GM12891 (cell line): ENCODE data around the gene ARHGAP40.

Experiments used
- DNase-seq: peaks from one replicate; pipeline ENCODE4 v3.0.0; 2011; ENCODE audit warnings: low spot score; ENCODE audit not compliant: insufficient read length
- FAIRE-seq: peaks from 2 replicates; lab custom pipeline; 2011; peaks lifted over from hg19 to GRCh38; lab: Jason Lieb, UNC
- PAX5 ChIP-seq: IDR thresholded peaks from 2 replicates; pipeline ENCODE4 v1.6.1; 2011; ENCODE audit warnings: low read length, moderate library complexity, mild to moderate bottlenecking; ENCODE audit not compliant: insufficient read depth, severe bottlenecking
- POLR2A ChIP-seq: IDR thresholded peaks from 2 replicates; pipeline ENCODE4 v1.6.1; 2011; ENCODE audit warnings: low read depth, low read length, control low read depth
- POLR2AphosphoS5 ChIP-seq: IDR thresholded peaks from 2 replicates; pipeline ENCODE4 v1.6.1; 2011; ENCODE audit warnings: low read depth, low read length, control low read depth
- POU2F2 ChIP-seq: IDR thresholded peaks from 2 replicates; pipeline ENCODE4 v1.6.1; 2011; ENCODE audit warnings: low read depth, mild to moderate bottlenecking, control low read depth, low read length, moderate library complexity
- SPI1 ChIP-seq: IDR thresholded peaks from 2 replicates; pipeline ENCODE4 v1.6.1; 2011; ENCODE audit warnings: low read depth, low read length, control low read depth
- TAF1 ChIP-seq: IDR thresholded peaks from 2 replicates; pipeline ENCODE4 v1.6.1; 2011; ENCODE audit warnings: low read depth, low read length, control low read depth

Gene ARHGAP40

GRCh38 chr20:38615283-38615682 lies 13.7 kb downstream of the ARHGAP40 start:
- TF ChIP-seq SPI1 (no peak), POLR2AphosphoS5 (no peak), POU2F2 (no peak), POLR2A (no peak), TAF1 (no peak), PAX5 (no peak)

GRCh38 chr20:38616457-38616856 lies 14.8 kb downstream of the ARHGAP40 start:
- DNase-seq (no peak), FAIRE-seq (no peak)
- TF ChIP-seq SPI1: no peak
- TF ChIP-seq PAX5: no peak
- no peak for TF ChIP-seq POLR2A
- no peak for TF ChIP-seq POLR2AphosphoS5
- TF ChIP-seq POU2F2: no peak
- TF ChIP-seq TAF1: no peak

More at GRCh38 chr20:38615283-38615682, 13.7 kb downstream of the ARHGAP40 start:
- no peak for FAIRE-seq
- no peak for DNase-seq

DNA sequence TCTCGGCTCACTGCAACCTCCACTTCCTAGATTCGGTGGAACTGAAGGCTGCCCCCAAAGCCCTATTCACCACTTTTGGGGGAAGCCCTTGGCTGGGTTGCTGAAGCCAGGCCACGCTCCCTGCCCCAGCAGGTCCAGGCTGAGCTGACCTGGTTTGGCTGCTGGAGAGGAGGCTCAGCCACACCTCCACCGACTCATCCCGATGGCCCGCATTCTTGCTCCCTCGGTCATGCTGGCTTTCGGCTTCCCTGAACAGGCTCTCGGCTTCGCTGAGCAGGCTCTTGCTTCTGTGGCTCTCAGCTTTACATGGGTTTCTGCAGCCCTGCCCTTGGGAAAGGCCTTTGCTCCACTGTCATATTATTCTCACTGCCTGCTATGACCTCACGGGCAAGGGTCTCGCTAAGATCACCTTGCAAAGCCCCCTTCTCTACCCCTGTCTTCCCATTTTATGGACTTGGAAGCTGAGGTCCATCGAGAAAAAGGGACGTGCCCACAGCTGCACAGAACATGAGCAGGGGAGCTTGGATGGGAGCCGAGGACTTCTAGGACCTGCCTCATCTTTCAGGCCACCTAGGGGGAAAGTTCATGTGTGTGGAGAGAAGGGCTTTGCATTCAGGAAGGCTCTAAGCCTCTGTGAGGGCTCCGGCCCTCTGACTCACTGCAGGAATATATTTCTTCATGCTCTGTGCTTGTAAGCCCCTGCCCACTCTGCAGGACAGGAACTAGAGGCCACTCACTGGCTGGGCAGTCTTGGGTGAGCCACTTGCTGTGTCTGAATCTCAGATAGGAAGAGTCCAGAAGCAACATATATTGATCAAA lies 15.6 kb downstream of the ARHGAP40 start:
- TF ChIP-seq POLR2A (no peak), SPI1 (no peak), POLR2AphosphoS5 (no peak), POU2F2 (no peak), TAF1 (no peak), PAX5 (no peak)
- DNase-seq (no peak), FAIRE-seq (no peak)

DNA sequence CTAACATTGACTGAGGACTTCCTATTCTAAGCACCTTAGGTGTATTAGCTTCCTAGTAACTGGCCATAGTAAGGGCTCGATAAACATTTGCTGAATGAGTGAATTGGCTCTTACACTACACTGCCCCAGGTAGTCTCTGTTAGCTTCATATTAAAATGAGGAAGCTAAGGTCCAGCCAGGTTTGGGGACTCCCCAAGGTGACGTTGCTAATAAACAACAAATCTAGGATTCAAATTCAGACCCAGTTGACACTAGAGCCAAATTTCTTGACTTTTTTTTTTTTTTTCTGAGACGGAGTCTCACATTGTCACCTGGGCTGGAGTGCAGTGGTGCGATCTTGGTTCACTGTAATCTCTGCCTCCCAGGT lies 16.2 kb downstream of the ARHGAP40 start:
- DNase-seq (no peak), FAIRE-seq (no peak)
- TF ChIP-seq PAX5 (no peak), TAF1 (no peak), SPI1 (no peak), POU2F2 (no peak), POLR2AphosphoS5 (no peak), POLR2A (no peak)

DNA sequence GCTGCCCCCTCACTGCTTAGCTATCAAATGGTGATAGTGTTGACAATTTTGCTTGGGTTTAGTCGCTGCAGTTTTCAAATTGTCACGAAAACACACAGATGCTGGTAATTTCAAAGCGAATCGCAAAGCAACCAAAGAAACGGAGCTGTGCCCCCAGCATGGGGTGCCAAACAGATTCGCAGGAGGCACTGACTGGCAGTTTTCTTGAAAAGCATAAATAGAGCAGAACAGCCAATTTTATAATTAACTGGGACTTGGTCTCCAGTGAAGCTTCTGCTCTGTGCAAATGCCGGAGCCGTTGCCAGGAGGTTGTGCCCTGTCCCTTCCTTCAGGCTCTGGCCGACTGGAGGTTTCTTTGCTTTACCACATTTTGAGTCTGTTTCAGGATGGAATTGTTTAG lies 18.8 kb downstream of the ARHGAP40 start:
- DNase-seq (no peak), FAIRE-seq (no peak)
- no peak for TF ChIP-seq PAX5
- no peak for TF ChIP-seq SPI1
- no peak for TF ChIP-seq POLR2AphosphoS5
- TF ChIP-seq TAF1: no peak
- no peak for TF ChIP-seq POLR2A
- TF ChIP-seq POU2F2: no peak

GRCh38 chr20:38623061-38623460 lies 21.5 kb downstream of the ARHGAP40 start:
- FAIRE-seq: no peak
- TF ChIP-seq TAF1: no peak
- TF ChIP-seq POLR2A: no peak
- TF ChIP-seq PAX5: no peak
- no peak for TF ChIP-seq POLR2AphosphoS5
- no peak for TF ChIP-seq SPI1
- TF ChIP-seq POU2F2: no peak
- DNase-seq: no peak

GRCh38 chr20:38624084-38624483 lies 22.5 kb downstream of the ARHGAP40 start:
- FAIRE-seq (no peak), DNase-seq (no peak)
- TF ChIP-seq POLR2AphosphoS5 (no peak), TAF1 (no peak), POLR2A (no peak), POU2F2 (no peak), PAX5 (no peak), SPI1 (no peak)

- FAIRE-seq (no peak), DNase-seq (no peak)
- TF ChIP-seq SPI1: no peak
- TF ChIP-seq PAX5: no peak
- TF ChIP-seq POU2F2: no peak
- no peak for TF ChIP-seq POLR2AphosphoS5
- TF ChIP-seq TAF1: no peak
- TF ChIP-seq POLR2A: no peak
Measured at GRCh38 chr20:38625896-38626295, 24.3 kb downstream of the ARHGAP40 start.

DNA sequence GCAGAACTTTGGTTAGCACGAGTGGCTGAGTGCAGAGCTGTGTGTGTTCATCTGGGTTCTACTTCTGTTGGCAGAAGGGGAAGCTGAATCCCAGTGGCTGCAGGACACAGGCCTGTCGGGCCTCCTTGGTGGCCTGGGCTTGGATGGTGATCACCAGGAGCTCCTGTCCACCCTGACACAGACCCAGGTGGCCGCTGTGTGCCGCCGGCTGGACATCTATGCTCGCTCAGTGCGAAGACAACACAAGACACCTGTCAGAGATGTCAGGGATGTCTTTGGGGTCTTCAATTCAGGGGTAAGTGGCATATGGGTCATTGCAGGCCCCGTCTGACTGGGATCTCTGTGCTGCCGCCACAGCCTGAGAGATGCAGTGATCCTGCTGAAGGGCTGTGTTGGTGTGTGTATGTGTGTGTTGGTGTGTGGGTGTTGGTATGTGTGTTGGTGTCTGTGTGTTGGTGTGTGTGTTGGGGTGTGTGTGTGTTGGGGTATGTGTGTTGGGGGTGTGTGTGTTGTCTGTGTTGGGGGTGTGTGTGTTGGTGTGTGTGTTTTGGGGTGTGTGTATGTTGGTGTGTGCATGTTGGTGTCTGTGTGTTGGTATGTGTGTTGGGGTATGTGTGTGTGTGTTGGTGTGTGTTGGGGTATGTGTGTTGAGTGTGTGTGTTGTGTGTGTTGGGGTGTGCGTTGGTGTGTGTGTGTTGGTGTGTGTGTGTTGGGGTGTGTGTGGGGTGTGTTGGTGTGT lies 25.5 kb downstream of the ARHGAP40 start:
- DNase-seq (no peak), FAIRE-seq (no peak)
- TF ChIP-seq POLR2AphosphoS5: no peak
- no peak for TF ChIP-seq POLR2A
- TF ChIP-seq POU2F2: no peak
- TF ChIP-seq TAF1: no peak
- TF ChIP-seq PAX5: no peak
- no peak for TF ChIP-seq SPI1
